ENCODE results near the gene DNAH14.

DNA sequence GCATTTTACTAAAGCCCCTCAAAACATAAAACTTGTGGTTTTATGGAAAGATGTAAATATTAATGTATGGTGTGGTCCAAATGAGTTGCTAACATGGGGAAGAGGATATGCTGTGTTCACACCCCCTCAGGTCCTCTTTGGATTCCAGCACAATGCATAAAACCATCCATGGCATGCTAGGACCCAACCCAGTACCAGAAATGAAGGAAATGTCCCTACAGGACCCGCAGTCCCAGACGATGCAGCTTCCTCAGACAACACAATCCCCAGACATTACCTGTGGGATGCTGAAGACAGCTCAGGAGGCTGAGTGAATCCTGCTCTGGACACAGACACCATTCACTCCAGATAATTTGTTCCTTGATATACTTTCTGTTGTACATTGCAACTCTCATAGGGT is 296.2 kb downstream of the DNAH14 start:
- TF ChIP-seq GATA2 (IDR thresholded peaks at IDR 0.05; ENCODE audit: low read depth, low read length) = no peak
- TF ChIP-seq GATA3 (IDR thresholded peaks at IDR 0.05; ENCODE audit: low read depth, low read length) = no peak
